Measurements from ENCODE around the gene LRCH2.
"Not testable (repeated sequence)": the region's sequence is repeated elsewhere in the genome, so short reads cannot be mapped to it uniquely, and the experiment has no call there.

Gene LRCH2, protein sequence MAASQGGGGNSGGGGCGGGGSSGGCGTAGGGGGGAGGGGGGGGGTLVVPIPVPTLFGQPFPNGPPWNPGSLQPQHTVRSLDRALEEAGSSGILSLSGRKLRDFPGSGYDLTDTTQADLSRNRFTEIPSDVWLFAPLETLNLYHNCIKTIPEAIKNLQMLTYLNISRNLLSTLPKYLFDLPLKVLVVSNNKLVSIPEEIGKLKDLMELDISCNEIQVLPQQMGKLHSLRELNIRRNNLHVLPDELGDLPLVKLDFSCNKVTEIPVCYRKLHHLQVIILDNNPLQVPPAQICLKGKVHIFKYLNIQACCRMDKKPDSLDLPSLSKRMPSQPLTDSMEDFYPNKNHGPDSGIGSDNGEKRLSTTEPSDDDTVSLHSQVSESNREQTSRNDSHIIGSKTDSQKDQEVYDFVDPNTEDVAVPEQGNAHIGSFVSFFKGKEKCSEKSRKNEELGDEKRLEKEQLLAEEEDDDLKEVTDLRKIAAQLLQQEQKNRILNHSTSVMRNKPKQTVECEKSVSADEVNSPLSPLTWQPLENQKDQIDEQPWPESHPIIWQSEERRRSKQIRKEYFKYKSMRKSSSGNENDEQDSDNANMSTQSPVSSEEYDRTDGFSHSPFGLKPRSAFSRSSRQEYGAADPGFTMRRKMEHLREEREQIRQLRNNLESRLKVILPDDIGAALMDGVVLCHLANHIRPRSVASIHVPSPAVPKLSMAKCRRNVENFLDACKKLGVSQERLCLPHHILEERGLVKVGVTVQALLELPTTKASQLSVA

DNA sequence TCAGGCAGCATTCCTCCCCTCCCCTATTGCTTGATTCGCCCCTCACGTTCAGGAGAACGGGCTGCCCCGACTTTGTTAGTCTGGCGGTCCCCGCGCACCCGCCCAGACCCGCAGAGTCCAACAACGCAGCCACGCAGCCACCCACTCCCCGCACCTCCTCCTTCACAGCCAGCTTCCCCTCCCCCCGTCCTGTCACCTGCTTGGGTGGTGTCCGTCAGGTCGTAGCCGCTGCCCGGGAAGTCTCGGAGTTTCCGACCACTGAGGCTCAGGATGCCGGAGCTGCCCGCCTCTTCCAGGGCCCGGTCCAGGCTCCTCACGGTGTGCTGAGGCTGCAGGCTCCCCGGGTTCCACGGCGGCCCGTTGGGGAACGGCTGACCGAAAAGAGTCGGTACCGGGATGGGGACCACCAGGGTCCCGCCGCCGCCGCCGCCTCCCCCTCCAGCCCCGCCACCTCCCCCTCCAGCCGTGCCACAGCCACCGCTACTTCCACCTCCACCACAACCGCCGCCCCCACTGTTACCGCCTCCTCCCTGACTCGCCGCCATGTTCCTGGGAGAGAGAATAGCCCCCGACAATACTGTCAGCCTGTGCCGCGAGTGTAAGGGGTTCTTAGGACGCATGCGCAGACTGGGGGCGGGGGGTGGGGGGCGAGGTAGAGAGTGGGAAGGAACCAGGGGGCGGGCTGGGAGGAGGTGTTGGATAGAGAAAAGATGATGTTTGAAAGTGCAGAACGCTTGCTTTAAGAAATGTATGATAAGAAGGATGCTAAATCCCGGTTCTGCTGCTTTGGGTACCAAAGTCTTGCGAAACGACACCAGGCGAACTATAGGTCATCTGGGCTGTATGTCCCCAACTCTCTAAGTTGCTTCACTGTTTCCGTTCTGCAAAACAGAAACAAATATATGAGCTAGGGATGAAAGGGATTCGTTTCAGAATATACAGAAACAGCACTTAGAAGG, at the start of gene LRCH2:
Gene LRCH2, minus strand, starts transcription at position 600 of the 959 bp plus-strand sequence. Its CDS starts 55 bp downstream, at position 545.
- no peak for DNase-seq (ENCODE audit: low read depth in 2 of 2, low spot score in 1 of 2)

DNA sequence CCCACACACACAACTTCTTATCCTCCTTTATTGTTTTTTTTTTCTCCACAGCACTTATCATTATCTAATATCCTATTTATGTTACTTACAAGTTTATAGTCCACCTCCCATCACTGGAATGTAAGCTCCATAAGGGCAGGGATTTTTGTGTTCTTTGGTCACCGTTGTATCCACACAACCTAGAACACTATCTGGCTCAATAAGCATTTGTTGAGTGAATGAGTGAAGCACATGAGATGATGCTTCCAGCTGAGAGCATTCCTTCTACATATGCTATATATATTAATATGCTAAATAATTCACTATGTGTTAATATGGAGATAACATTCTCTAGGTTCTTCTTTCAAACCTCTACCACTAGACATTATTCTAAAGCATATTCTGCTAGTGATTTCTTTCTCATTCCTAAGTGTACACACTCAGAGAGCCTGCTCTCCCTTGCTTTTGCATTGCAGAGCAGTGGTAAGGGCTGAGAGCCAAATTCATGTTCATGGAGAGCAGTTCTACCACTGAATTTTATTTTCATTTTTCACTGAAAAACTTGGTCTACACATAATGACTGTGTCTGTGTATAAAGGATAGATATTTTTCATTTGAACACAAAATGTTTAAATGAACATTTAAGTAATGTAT, 35.3 kb upstream of the LRCH2 start:
- no peak for DNase-seq (ENCODE audit: low read depth in 2 of 2, low spot score in 1 of 2)

DNA sequence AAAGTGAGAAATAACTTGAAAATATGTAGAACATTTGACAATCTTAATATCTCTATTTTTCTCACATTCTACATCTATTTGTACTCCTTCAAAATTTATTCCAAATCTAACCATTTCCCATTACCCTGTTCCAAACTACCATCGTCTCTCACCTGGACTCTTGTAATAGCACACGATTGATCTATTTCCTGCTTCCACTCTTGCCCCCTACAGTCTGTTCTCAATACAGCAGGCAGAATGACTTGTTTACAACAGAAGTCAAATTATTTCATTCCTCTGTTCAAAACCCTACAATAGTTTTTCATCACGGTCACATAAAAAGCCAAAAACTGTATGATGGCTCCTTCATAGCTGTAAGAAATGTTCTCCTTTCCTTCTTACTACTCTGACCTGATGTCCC, 34.5 kb upstream of the LRCH2 start:
- no peak for DNase-seq (ENCODE audit: low read depth in 2 of 2, low spot score in 1 of 2)

DNA sequence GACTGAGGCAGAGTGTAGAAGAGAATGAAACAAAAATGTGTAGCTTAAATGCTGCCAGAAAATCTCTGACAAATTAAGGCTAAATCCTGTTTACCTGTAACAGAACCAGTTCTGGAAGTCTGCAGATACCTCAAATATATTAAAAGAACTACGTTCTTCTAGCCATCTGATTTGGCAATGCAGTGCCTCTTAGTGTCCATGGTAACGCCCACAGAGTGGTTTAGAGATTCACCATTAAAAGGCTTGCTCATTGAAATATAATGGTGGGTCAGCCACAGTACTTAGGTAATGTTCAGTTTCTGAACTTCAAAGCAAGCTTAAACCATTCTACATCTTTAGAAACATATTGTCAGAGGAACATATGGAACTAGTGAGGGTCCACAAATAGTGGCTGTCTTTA, 32.4 kb upstream of the LRCH2 start:
- DNase-seq (ENCODE audit: low read depth in 2 of 2, low spot score in 1 of 2): no peak

DNA sequence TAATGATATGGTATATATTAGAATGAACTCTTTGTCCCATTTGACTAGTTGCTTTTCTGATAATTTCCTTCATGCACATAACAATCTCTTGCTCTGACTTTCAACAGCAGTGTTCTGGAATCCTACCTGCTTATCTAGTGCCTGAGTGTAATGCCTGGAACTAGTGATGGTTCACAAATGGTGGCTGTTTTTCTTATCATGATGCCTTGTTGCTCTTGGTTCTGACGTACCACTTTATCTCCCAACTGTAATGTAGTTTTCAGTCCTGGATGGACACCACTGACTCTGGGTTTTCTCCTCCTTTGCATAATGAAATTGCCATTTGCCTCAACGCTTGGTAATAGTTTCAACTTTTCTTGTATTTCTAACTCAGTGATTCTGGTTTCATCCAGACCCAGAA, 30.1 kb upstream of the LRCH2 start:
- no peak for DNase-seq (ENCODE audit: low read depth in 2 of 2, low spot score in 1 of 2)

DNA sequence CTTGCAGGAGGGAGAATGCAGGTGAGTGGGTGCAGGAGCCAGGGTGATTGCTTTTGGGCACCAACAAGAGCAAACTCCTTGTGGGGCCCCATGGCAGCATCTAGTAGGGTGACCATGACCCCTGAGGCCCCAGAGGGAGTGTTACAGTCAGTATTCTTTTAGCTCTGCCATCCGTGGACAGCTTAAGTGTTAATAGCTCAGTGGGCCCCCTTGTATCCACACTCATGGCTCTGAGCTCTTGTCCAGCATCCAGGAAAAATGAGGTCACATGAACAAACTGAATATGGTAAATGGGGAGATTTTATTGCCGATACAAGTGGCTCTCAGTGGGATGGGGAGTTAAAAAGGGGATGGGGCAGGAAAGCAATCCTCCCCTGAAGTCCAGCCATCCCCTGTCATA, 27.3 kb upstream of the LRCH2 start:
- DNase-seq (ENCODE audit: low read depth in 2 of 2, low spot score in 1 of 2): no peak

DNA sequence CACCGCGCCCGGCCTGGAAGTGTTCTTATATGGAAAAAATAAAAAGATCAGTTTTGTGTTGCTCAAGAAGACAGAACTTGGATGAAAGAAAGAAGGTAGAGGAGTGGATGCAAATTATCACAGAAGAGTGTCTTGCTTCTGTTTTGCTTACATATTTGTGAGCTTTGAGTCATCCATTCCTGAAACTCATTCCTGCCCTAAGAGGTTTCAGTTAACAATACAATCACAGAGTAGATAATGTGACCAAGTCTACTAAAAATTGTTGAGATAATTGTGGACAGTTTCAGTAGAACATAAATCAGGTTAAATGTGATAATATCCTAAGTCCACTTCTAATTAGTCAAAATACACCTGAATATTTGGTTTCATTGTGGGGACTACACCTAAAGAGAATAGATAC, 26.4 kb upstream of the LRCH2 start:
- no peak for DNase-seq (ENCODE audit: low read depth in 2 of 2, low spot score in 1 of 2)

DNA sequence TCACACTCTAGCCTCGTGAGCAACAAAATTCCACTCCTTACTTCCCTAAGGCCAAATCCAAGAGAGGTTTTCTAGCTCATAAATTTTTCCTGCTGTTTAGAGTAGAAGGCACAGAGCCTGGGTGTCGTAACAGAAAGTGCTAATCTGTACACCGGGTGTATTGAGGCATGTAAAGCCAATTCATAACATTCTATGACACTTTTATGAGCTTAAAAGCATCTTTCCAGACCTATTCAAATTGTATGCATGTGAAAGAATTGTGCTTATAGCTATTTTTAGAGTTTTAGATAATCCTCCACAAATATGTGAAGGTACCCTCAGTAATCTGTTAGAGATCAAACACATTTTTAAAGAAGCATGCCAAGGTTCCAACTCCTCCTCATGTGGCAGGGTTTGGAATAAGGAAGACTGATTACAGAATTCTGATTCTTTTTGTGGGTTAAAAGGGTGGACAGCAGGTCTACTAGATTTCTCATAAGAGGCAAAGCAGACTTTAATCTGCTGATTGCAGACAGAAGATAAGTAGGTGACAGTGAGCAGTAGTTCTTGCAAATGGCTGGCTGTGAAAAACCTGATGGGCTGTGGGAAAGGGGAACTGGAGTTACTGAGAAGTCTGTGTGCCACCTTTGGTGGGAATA, 25.5 kb upstream of the LRCH2 start:
- DNase-seq (ENCODE audit: low read depth in 2 of 2, low spot score in 1 of 2): no peak

DNA sequence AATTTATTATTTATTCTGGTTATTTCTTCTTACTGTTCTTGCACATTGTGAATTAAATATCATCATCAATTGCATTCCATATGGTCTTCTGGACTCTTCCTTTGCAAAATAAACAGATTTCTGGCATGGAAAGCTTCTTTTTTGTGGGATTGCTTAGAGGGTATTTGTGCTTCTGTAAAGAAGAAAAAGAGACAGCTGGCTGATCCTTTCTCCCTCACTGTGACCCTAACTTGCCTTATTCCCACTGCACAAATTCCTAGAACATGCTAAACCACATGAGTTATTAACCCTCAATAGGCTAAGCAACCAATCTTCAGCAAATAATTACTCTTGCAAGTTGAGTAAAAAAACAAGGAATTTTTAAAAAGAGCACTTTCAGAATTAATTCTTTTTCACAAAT, 23.8 kb upstream of the LRCH2 start:
- no peak for DNase-seq (ENCODE audit: low read depth in 2 of 2, low spot score in 1 of 2)

DNA sequence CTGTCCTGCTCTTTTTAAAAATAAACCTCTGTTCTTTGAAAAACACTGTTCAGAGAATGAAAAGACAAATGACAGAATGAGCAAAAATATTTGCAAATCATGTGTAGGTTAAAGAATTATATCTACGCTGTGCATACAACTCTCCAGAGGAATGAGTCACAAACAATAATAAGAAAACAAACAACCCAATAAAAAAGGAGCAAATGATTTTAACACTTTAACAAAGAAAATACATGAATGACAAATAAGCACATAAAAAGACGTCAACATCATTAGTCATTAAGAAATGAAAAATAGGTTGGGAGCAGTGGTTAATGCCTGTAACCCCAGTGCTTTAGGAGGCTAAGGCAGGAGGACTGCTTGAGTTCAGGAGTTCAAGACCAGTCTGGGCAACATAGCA, 21.1 kb upstream of the LRCH2 start:
- DNase-seq (ENCODE audit: low read depth in 2 of 2, low spot score in 1 of 2): no peak

DNA sequence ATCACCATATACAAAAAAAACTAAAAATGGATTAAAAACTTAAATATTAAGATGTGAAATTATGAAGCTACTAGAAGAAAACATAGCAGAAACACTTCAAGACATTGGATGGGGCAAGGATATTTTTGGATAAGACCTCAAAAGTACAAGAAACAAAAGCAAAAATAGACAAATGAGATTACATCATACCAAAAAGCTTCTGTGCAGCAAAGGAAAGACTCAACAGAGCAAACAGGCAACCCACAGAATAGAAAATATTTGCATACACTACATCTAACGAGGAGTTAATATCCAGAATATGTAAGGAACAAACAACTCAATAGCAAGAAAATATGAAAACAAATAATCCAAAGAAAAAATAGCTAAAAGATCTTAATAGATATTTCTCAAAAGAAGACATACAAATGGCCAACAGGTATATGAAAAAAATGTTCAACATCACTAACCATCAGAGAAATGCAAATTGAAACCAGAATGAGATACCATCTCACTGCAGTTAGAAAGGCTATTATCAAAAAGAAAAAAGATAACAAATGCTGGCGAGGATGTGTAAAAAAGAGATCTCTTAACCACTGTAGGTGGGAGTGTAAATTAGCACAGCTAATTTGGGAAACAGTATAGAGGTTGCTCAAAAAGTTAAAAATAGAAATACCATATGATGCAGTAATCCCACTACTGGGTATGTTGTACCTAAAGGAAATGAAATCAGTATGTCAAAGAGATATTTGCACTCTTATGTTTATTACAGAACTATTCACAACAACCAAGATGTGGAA, 17.8 kb upstream of the LRCH2 start:
- no peak for DNase-seq (ENCODE audit: low read depth in 2 of 2, low spot score in 1 of 2)

DNA sequence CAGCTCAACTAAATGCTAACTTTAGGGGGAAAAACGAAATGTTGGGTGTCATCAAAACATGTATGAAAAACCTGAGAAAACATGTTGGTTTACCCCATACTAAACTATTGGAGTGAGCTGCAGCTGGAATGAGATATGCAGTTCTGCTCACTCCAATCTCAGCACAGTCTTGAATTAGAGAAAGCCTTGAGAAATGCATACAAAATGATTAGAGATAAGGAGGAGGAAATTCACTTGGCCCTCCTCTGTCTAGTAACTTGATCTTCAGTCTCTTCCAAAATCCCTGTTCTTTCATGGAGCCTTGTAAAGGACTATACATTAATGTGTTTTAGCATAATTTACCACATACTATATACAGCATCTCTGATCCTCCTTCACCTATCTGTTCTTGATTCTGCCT, 3.2 kb upstream of the LRCH2 start:
- DNase-seq (ENCODE audit: low read depth in 2 of 2, low spot score in 1 of 2): no peak

DNA sequence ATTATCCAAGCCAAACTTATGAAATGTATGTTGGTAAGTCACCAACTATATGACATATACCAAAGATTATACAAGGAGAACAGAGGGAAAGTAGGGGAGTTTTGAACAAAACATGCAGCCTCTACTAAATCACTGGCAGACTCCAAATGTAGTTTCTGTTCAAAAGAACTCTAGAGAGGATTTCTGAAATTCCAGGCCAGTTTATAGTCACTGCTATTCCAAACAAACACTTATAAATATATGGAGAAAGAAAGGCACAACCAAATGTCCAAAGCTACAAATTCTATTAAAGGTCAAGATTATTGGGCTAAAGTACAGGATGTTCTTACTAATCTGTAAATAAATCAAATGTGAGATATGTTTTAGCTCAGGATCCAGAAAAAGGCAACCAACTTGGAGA, 2.7 kb upstream of the LRCH2 start:
- no peak for DNase-seq (ENCODE audit: low read depth in 2 of 2, low spot score in 1 of 2)

DNA sequence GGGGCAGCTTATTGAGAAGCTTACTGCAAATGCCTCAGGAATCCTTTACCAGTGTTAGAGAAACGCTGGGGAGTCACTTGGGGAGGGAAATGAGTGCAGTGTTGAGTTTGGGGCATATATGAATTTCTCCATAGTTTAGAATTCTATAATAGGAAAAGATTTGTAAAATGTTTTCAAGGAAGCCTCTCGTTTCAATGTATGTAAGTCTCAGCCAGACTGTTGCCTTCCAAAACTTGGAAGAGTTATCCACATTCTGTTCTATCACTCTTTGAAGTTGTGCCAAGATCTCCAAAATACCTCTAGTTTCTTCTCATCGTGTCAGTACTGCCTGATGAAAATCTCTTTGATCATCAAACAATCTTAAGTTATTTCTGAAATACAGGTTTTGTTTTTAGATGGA, 565 bp upstream of the LRCH2 start:
- DNase-seq (ENCODE audit: low read depth in 2 of 2, low spot score in 1 of 2): no peak

DNA sequence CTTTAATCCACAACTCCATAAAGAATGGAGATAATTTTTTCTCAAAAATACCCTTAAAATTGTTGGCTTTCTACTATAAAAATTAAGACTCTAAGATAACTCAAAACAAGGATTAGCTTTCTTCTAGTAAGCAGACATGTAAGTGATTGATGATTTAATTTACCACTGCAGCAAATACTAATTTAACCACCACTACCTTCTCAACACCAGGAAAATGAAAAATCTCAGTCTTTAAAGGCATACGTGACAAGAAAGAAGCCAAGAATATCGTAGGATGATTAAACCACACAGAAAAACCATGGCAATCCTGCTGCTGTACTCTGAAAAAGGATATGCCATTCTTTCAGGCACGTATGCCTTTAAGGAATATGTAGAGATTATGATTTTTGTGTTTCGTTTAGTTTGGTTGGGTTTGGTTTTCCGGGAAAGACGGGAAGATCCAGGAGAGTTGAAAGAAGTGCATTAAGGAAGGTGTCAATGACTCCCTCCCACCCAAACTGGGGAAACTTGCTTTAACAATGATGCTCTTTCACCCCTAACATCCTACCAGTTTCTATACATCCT, 881 bp downstream of the LRCH2 start:
- no peak for DNase-seq (ENCODE audit: low read depth in 2 of 2, low spot score in 1 of 2)

DNA sequence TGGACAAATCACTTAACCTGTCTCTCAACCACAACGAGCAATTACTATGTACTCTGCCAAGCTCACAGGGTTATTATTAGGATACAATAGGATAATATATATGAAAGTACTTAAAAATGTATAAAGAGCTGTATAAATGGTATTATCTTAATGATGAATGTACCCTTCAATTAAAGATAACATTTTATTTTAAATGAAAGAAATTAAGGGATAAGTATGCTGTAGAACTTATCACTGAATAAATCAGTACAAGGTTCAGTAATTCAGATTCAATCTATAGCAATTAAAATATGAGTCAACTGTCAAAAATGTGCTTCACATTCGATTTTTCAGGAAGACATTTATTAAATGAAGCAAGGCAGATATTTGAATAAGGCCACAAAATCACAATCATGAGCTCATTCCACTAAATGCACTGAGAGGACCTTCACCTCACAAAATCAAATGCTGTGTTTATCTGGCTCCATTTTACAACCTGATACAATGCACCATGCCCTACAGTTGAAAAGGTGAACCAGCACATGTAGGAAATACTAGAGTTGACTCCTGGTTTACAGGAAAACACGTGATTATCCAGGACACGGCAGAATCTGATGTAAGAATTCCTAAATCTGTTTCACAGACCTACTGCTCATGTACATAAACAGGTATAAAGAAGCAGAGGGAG, 4.4 kb downstream of the LRCH2 start:
- no peak for DNase-seq (ENCODE audit: low read depth in 2 of 2, low spot score in 1 of 2)

DNA sequence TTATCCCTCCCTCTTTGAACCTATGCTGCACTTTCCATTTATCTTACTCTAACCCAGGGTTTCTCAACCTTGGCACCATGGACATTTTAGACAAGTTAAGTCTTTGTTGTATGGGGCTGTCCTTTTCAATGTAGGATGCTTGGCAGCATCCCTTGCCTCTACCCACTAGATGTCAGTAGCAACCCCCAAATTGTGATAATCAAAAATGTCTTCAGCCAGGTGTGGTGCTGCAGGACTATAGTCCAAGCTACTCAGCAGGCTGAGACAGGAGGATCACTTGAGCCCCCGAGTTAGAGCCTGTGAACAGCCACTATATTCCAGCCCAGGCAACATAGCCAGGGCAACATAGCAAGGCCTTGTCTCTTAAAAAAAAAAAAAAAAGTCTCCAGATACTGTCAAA, 7.0 kb downstream of the LRCH2 start:
- DNase-seq (ENCODE audit: low read depth in 2 of 2, low spot score in 1 of 2): no peak

DNA sequence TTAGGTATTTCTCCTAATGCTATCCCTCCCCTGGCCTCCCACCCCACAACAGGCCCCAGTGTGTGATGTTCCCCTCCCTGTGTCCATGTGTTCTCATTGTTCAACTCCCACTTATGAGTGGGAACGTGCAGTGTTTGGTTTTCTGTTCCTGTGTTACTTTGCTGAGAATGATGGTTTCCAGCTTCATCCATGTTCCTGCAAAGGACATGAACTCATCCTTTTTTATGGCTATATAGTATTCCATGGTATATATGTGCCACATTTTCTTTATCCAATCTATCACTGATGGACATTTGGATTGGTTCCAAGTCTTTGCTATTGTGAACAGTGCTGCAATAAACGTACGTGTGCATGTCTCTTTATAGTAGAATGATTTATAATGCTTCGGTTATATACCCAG, 16.6 kb downstream of the LRCH2 start:
- DNase-seq (ENCODE audit: low read depth in 2 of 2, low spot score in 1 of 2): not testable (repeated sequence)

DNA sequence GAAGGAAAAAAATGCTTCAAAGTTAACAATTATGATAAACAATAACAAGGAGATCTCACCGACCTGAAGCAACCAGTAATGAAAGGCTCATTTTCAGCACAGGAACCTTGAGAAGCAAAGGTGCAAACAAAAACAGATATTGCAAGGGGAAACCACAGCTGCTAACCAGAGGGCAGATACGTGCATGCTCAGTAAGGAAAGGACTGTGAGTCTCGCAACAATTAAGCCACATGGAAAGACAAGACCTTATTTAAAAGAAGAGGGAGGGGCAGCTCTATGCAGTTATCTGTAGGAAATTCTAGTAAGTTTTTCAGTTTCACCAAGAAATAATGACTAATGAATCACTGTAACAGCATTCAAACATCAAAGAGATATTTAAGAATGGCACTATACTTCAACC, 19.3 kb downstream of the LRCH2 start:
- DNase-seq (ENCODE audit: low read depth in 2 of 2, low spot score in 1 of 2): no peak
